K562 (cell line): ENCODE results near the gene DOCK1. TPM values are rescaled to one million over a fixed set of nuclear protein-coding genes. Genes with fewer than 3 reads are reported as not detected.

ENCODE experiments used
- ATAC-seq: fragments of 200-7000 bp; cut with Tn5 transposase; 3 replicates; pipeline ENCODE4 v1.9.1; 2020; ENCODE audit warnings: moderate library complexity
- BruUV-seq: library from RNA; stranded (reverse); fragments of 400-500 nt; replicated peaks from 2 replicates; lab custom pipeline; 2021; lab: Mats Ljungman, UMichigan
- CTCF ChIA-PET: fragments of 300-600 bp; formaldehyde crosslinking; extraction: SDS; loops from one replicate; lab custom pipeline; 2021; ENCODE audit warnings: low intra/inter-chr PET ratio; lab: Yijun Ruan, JAX
- POLR2A ChIA-PET: fragments of 300-600, 350-650 bp; sonication (Branson Sonifier 250); formaldehyde crosslinking; extraction: SDS; loops from one replicate; lab custom pipeline; 2021; ENCODE audit warnings: antibody characterized with exemption, inconsistent platforms; lab: Yijun Ruan, JAX
- DNase-seq, 4 experiments: peaks; one replicate each; pipeline versions ENCODE4 v3.0.0 to v3.0.0-alpha.2; 2011 to 2018; ENCODE audit warnings: low spot score in 3 of 4, mixed read lengths in 3 of 4; ENCODE audit errors: extremely low read depth in 1 of 4
- FAIRE-seq: peaks from 2 replicates; lab custom pipeline; 2011; peaks lifted over from hg19 to GRCh38; lab: Jason Lieb, UNC
- H2AFZ ChIP-seq: 2 replicates; pipeline ENCODE4 v1.6.0; 2011; ENCODE audit warnings: low read depth, low read length, control low read depth, inconsistent platforms
- H3K27ac ChIP-seq: fragments of 200-600 bp; 3 replicates; pipeline ENCODE4 v1.8.0; 2011; ENCODE audit warnings: low read depth, mild to moderate bottlenecking, control low read depth, inconsistent platforms, low read length, moderate library complexity, mixed read lengths; ENCODE audit errors: extremely low read depth
- H3K27me3 ChIP-seq, 2 experiments: fragments of 300-600 bp in 1 of 2; 2 replicates in 1 of 2; 3 replicates in 1 of 2; pipeline versions ENCODE4 v1.6.0 to v1.8.0; 2011; ENCODE audit warnings: inconsistent platforms in 2 of 2, low read length in 2 of 2, mild to moderate bottlenecking in 1 of 2, mixed read lengths in 1 of 2, moderate library complexity in 1 of 2; ENCODE audit not compliant: control insufficient read depth in 2 of 2, insufficient read depth in 2 of 2
- H3K36me3 ChIP-seq: fragments of 300-600 bp; 3 replicates; pipeline ENCODE4 v1.8.0; 2011; ENCODE audit warnings: mild to moderate bottlenecking, low read length, inconsistent platforms; ENCODE audit not compliant: control insufficient read depth, insufficient read depth
- H3K4me1 ChIP-seq, 2 experiments: fragments of 200-600 bp in 1 of 2; replicated peaks in 1 of 2; 2 replicates in 1 of 2; 3 replicates in 1 of 2; pipeline versions ENCODE4 v1.5.1 to v1.8.0; 2011; ENCODE audit warnings: inconsistent platforms in 2 of 2, low read length in 2 of 2, mild to moderate bottlenecking in 1 of 2, mixed read lengths in 1 of 2, moderate library complexity in 1 of 2; ENCODE audit not compliant: control insufficient read depth in 2 of 2, insufficient read depth in 2 of 2
- H3K4me2 ChIP-seq: 2 replicates; pipeline ENCODE4 v1.6.1; 2011; ENCODE audit warnings: low read length, control low read depth, inconsistent platforms, mixed read lengths; ENCODE audit not compliant: insufficient read depth
- H3K4me3 ChIP-seq: fragments of 200-600 bp; sonication (generic), shearing (Covaris generic); 2 replicates; pipeline ENCODE4 v1.5.1; 2016; ENCODE audit warnings: control low read depth, inconsistent platforms
- H3K79me2 ChIP-seq: fragments of 200-600 bp; 3 replicates; pipeline ENCODE4 v1.8.0; 2011; ENCODE audit warnings: low read length, inconsistent platforms; ENCODE audit not compliant: control insufficient read depth, insufficient read depth
- H3K9ac ChIP-seq, 2 experiments: 2 replicates each; pipeline versions ENCODE4 v1.6.0 to v1.6.1; 2011; ENCODE audit warnings: low read depth in 2 of 2, low read length in 2 of 2, control low read depth in 1 of 2, inconsistent platforms in 1 of 2, mild to moderate bottlenecking in 1 of 2, mixed read lengths in 1 of 2; ENCODE audit not compliant: insufficient read depth in 1 of 2
- H3K9me1 ChIP-seq: one replicate; pipeline ENCODE4 v1.6.0; 2011; ENCODE audit warnings: inconsistent platforms, mild to moderate bottlenecking, low read length, moderate library complexity; ENCODE audit not compliant: control insufficient read depth, insufficient read depth
- H3K9me3 ChIP-seq: replicated peaks from 2 replicates; pipeline ENCODE4 v1.5.1; 2011; ENCODE audit warnings: low read depth, low read length, inconsistent platforms; ENCODE audit not compliant: control insufficient read depth, insufficient read depth
- H4K20me1 ChIP-seq: replicated peaks from 2 replicates; pipeline ENCODE4 v1.6.1; 2011; ENCODE audit warnings: low read length, inconsistent platforms, mixed read lengths; ENCODE audit not compliant: control insufficient read depth, insufficient read depth
- CUX1 ChIP-seq: fragments of 200-800 bp; sonication (Bioruptor generic); IDR thresholded peaks from 2 replicates; pipeline ENCODE4 v1.6.1; 2016; ENCODE audit warnings: missing genetic modification characterization, missing compliant biosample characterization
- CXXC5 ChIP-seq: fragments of 250-450 bp; sonication (Bioruptor Pico); IDR thresholded peaks from 2 replicates; pipeline ENCODE4 v1.8.0; 2022; ENCODE audit warnings: inconsistent platforms, mild to moderate bottlenecking, moderate library complexity
- GATAD2B ChIP-seq: fragments of 450-650 bp; IDR thresholded peaks from 2 replicates; pipeline ENCODE4 v1.6.1; 2017; ENCODE audit warnings: mild to moderate bottlenecking, borderline replicate concordance
- HDAC1 ChIP-seq, 2 experiments: fragments of 450-650 bp; IDR thresholded peaks; 2 replicates each; pipeline ENCODE4 v1.6.1; 2016 to 2017; ENCODE audit warnings: inconsistent platforms in 1 of 2, mild to moderate bottlenecking in 1 of 2, moderate library complexity in 1 of 2
- KLF10 ChIP-seq: fragments of 250-450 bp; sonication (Bioruptor Pico); IDR thresholded peaks from 2 replicates; pipeline ENCODE4 v1.6.1; 2021; ENCODE audit warnings: matching md5 sums
- NFE2L1 ChIP-seq: fragments of 450-650 bp; IDR thresholded peaks from 2 replicates; pipeline ENCODE4 v1.6.1; 2016; ENCODE audit warnings: missing genetic modification characterization, low read depth, mild to moderate bottlenecking, missing compliant biosample characterization, moderate library complexity, borderline replicate concordance
- RBM34 ChIP-seq: fragments of 200-400 bp; formaldehyde crosslinking; IDR thresholded peaks from 2 replicates; pipeline ENCODE4 v1.6.1; 2018; ENCODE audit warnings: low read length, borderline replicate concordance; ENCODE audit not compliant: insufficient read depth
- RBM39 ChIP-seq: fragments of 200-400 bp; formaldehyde crosslinking; optimal IDR thresholded peaks from 2 replicates; pipeline ENCODE3; 2018; ENCODE audit warnings: low read depth, low read length
- RHOXF2B ChIP-seq: fragments of 250-450 bp; sonication (Bioruptor Pico); conservative IDR thresholded peaks from 2 replicates; pipeline ENCODE4 v1.5.1; 2021
- SOX6 ChIP-seq: fragments of 450-650 bp; IDR thresholded peaks from 2 replicates; pipeline ENCODE4 v1.6.1; 2014; ENCODE audit warnings: mild to moderate bottlenecking
- XRCC3 ChIP-seq: fragments of 450-650 bp; IDR thresholded peaks from 2 replicates; pipeline ENCODE4 v1.6.1; 2017; ENCODE audit warnings: mild to moderate bottlenecking, moderate library complexity
- ZNF561 ChIP-seq: fragments of 450-650 bp; formaldehyde crosslinking; conservative IDR thresholded peaks from 2 replicates; pipeline ENCODE4 v1.4.0; 2020; ENCODE audit warnings: mild to moderate bottlenecking, moderate library complexity
- ZNF57 ChIP-seq: fragments of 450-650 bp; formaldehyde crosslinking; IDR thresholded peaks from 2 replicates; pipeline ENCODE4 v1.4.0; 2020; ENCODE audit warnings: mild to moderate bottlenecking, moderate library complexity
- ZNF764 ChIP-seq: fragments of 250-450 bp; sonication (Bioruptor Pico); IDR thresholded peaks from 2 replicates; pipeline ENCODE4 v1.4.0; 2020; ENCODE audit warnings: low read depth, mild to moderate bottlenecking, moderate library complexity
- ZNF778 ChIP-seq: fragments of 450-650 bp; formaldehyde crosslinking; IDR thresholded peaks from 2 replicates; pipeline ENCODE4 v1.4.0; 2020; ENCODE audit warnings: mild to moderate bottlenecking, moderate library complexity
- WGBS: fragments of 100-300 bp; shearing (Covaris generic); methylation state at CpG from one replicate; pipeline ENCODE4 v1.1.6; 2016; ENCODE audit warnings: low coverage, mixed read lengths; ENCODE audit not compliant: insufficient coverage; ENCODE audit errors: missing lambda C conversion rate; 5-methylcytosine and 5-hydroxymethylcytosine counted together
- in situ Hi-C: fragments of 300-500 bp; cut with MboI; formaldehyde crosslinking; loops from 4 replicates; pipeline ENCODE4 v1.15.0; 2018; ENCODE audit warnings: inconsistent platforms, mixed read lengths
- intact Hi-C: fragments of 100-400 bp; cut with micrococcal nuclease; formaldehyde crosslinking; loops from 2 replicates; pipeline ENCODE4 v1.14.2; 2022
- polyA plus RNA-seq, 8 experiments: library from polyadenylated mRNA; depleted of rRNA in 4 of 8; stranded (reverse) in 5 of 8; unstranded in 3 of 8; fragments of >200 nt; fragmentation: Nextera tagmentation in 2 of 8; fragmentation: Illumina TruSeq in 1 of 8; extraction: Ambion mirVana in 2 of 8; extraction: Trizol in 1 of 8; gene quantifications; 2 replicates each; pipeline versions ENCODE4 v1.2.1 to v1.2.3, GENCODE V29; 2011 to 2014; ENCODE audit warnings: inconsistent platforms in 1 of 8, missing spikeins in 1 of 8
- total RNA-seq, 7 experiments: library from RNA; depleted of rRNA in 6 of 7; stranded (reverse); fragments of >200 nt in 6 of 7; fragmentation: Illumina TruSeq in 2 of 7; extraction: Trizol in 2 of 7; gene quantifications; 2 replicates each; pipeline versions ENCODE4 v1.2.1 to v1.2.3, GENCODE V29; 2011 to 2021; ENCODE audit warnings: low replicate concordance in 1 of 7
- TF ChIP-seq, protein P1 (sequence below): fragments of 200-800 bp; sonication (Bioruptor generic); IDR thresholded peaks from 2 replicates; pipeline ENCODE4 v1.6.1; 2017; ENCODE audit warnings: missing genetic modification characterization, missing compliant biosample characterization

Gene DOCK1
- total and polyA plus RNA-seq, 9 of the 15 experiments (the other 6 are each of a cell fraction or from before 2014, with no cell fraction given): 0.31 TPM; not detected in 8

DNA sequence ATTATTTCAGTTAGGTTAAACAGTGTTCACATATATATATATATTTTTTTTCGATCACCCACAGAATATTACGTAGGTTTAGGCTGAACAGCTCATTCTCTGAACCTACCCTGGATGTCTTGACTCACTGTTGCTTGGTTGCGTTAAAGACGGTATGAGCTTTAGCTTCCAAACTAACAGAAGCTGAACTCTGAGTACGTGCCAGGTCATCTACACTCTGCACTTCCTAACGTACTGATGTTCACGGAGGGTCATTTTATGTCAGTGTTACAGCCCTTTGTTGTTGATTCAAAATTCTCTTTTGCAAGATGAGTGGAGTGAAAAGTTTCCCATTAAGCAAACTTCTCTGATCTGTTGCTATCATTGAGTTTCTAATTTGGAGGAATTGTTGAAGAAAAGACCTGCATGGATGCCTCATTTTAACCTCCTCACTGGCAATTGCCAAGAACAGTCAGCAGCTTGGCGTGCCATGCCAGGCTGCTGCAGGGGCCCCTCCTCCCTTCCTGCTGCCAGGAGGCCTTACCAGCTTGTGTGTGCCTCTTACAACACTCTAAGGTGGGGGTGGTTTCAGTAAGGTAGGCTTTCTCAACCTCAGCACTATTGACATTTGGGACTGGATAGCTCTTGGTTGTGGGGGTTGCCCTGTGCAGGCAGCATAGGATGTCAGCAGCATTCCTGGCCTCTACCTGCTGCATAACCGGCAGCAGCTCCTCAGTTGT, 246.9 kb downstream of the DOCK1 start:
- Histone ChIP-seq H3K4me2 (no peak overlapping the region), H2AFZ (no peak overlapping the region), H3K4me3 (no peak overlapping the region), H3K9me3 (no peaks in the 10 kb centered on the region), H3K27me3 (no peaks in the 10 kb centered on the region), H4K20me1 (no peaks in the 10 kb centered on the region), H3K36me3 (no peaks in the 10 kb centered on the region), H3K9me1 (no peaks in the 10 kb centered on the region), H3K9ac (no peak overlapping the region), H3K4me1 (no peaks in the 10 kb centered on the region), H3K27ac (no peak overlapping the region), H3K79me2 (no peaks in the 10 kb centered on the region)
- no peak for ATAC-seq
- FAIRE-seq: no peak
- POLR2A ChIA-PET: interaction anchor here (0.6 kb wide), 1 partner anchor 186 kb away, joined by 3 read pairs; no protein-coding TSS in a partner anchor
- intact Hi-C loops (no loop called here), in situ Hi-C loops (no loop called here)
- 3% methylated on average over 8 of the region's 9 CpGs for WGBS
- BruUV-seq: no TSS peak
- CTCF ChIA-PET: no interaction called here
- no peak for DNase-seq
- TF ChIP-seq GATAD2B (no peak), CXXC5 (CRISPR knock-in tag) (no peak), RBM34 (no peak), XRCC3 (no peak), HDAC1 (IDR thresholded peaks at IDR 0.05) (no peak), ZNF57 (CRISPR knock-in tag) (no peak), RHOXF2B (CRISPR knock-in tag) (no peak), ZNF561 (CRISPR knock-in tag) (no peak), CUX1 (CRISPR knock-in tag) (no peak), SOX6 (no peak), KLF10 (no peak), RBM39 (no peak), ZNF764 (CRISPR knock-in tag) (no peak), ZNF778 (no peak), NFE2L1 (tag) (no peak)
- TF ChIP-seq, protein P1, sequence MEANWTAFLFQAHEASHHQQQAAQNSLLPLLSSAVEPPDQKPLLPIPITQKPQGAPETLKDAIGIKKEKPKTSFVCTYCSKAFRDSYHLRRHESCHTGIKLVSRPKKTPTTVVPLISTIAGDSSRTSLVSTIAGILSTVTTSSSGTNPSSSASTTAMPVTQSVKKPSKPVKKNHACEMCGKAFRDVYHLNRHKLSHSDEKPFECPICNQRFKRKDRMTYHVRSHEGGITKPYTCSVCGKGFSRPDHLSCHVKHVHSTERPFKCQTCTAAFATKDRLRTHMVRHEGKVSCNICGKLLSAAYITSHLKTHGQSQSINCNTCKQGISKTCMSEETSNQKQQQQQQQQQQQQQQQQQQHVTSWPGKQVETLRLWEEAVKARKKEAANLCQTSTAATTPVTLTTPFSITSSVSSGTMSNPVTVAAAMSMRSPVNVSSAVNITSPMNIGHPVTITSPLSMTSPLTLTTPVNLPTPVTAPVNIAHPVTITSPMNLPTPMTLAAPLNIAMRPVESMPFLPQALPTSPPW (CRISPR knock-in tag): no peak
